ENCODE results near the gene TMEM239.

- TF ChIP-seq CTCF (IDR thresholded peaks at IDR 0.05) (peak in 1 of 3 donors; percentile 17), POLR2A (IDR thresholded peaks at IDR 0.05) (peak; percentile 41), EP300 (IDR thresholded peaks at IDR 0.05) (no peak)
These were observed 24.2 kb downstream of the TMEM239 start, which contains the start of the genes PCED1A and VPS16 for GRCh38 chr20:2840138-2840966.
